HepG2 (cell line): ENCODE measurements around the gene SRSF4. TPM values are rescaled to one million over a fixed set of nuclear protein-coding genes. Genes with fewer than 3 reads are reported as not detected.

Experiments
- CHCHD3 ChIP-seq: sonication (generic); formaldehyde crosslinking; IDR thresholded peaks from 2 replicates; pipeline ENCODE4 v1.8.0; 2022; ENCODE audit warnings: mild to moderate bottlenecking, missing genetic modification reagents, moderate library complexity
- HNRNPK ChIP-seq: fragments of 200-400 bp; formaldehyde crosslinking; IDR thresholded peaks from 2 replicates; pipeline ENCODE4 v1.6.1; 2018; ENCODE audit warnings: low read length, low read depth, moderate library complexity, mild to moderate bottlenecking; ENCODE audit not compliant: poor library complexity, severe bottlenecking
- JUND ChIP-seq: sonication (generic); formaldehyde crosslinking; IDR thresholded peaks from 2 replicates; pipeline ENCODE4 v1.8.0; 2022; ENCODE audit warnings: mild to moderate bottlenecking, missing genetic modification reagents
- MBD4 ChIP-seq: IDR thresholded peaks from 2 replicates; pipeline ENCODE4 v1.6.1; 2012; ENCODE audit warnings: low read length, inconsistent platforms, borderline replicate concordance
- MTA1 ChIP-seq: sonication (generic); formaldehyde crosslinking; IDR thresholded peaks from 2 replicates; pipeline ENCODE4 v1.4.0; 2020; ENCODE audit warnings: missing genetic modification reagents, mild to moderate bottlenecking, borderline replicate concordance
- NRL ChIP-seq: sonication (generic); formaldehyde crosslinking; IDR thresholded peaks from 2 replicates; pipeline ENCODE4 v1.5.0; 2020; ENCODE audit warnings: missing genetic modification reagents, mild to moderate bottlenecking, moderate library complexity, borderline replicate concordance
- ONECUT2 ChIP-seq: sonication (generic); formaldehyde crosslinking; IDR thresholded peaks from 2 replicates; pipeline ENCODE4 v1.4.0; 2020; ENCODE audit warnings: missing genetic modification reagents
- RFX3 ChIP-seq: IDR thresholded peaks from 2 replicates; pipeline ENCODE4 v1.6.1; 2016; ENCODE audit warnings: missing biosample characterization, missing genetic modification reagents
- TEAD2 ChIP-seq: sonication (generic); formaldehyde crosslinking; IDR thresholded peaks from 2 replicates; pipeline ENCODE4 v1.9.0; 2021; ENCODE audit warnings: missing genetic modification reagents
- ZBTB38 ChIP-seq: sonication (generic); formaldehyde crosslinking; IDR thresholded peaks from 2 replicates; pipeline ENCODE4 v1.5.1; 2020; ENCODE audit warnings: mild to moderate bottlenecking, missing genetic modification reagents
- ZFP82 ChIP-seq: sonication (generic); formaldehyde crosslinking; IDR thresholded peaks from 2 replicates; pipeline ENCODE4 v1.5.1; 2020; ENCODE audit warnings: mild to moderate bottlenecking, missing genetic modification reagents, borderline replicate concordance
- ZMYM2 ChIP-seq: sonication (generic); formaldehyde crosslinking; IDR thresholded peaks from 2 replicates; pipeline ENCODE4 v1.8.0; 2022; ENCODE audit warnings: mild to moderate bottlenecking, missing genetic modification reagents
- ZNF20 ChIP-seq: sonication (generic); formaldehyde crosslinking; IDR thresholded peaks from 2 replicates; pipeline ENCODE4 v1.4.0; 2020; ENCODE audit warnings: mild to moderate bottlenecking, moderate library complexity, missing genetic modification reagents
- ZNF232 ChIP-seq: sonication (generic); formaldehyde crosslinking; IDR thresholded peaks from 2 replicates; pipeline ENCODE4 v1.4.0; 2020; ENCODE audit warnings: missing genetic modification reagents, borderline replicate concordance
- ZNF30 ChIP-seq: sonication (generic); formaldehyde crosslinking; IDR thresholded peaks from 2 replicates; pipeline ENCODE4 v1.5.0; 2020; ENCODE audit warnings: mild to moderate bottlenecking, missing genetic modification reagents
- ZNF543 ChIP-seq: sonication (generic); formaldehyde crosslinking; IDR thresholded peaks from 2 replicates; pipeline ENCODE4 v1.4.0; 2020; ENCODE audit warnings: mild to moderate bottlenecking, missing genetic modification reagents
- ZSCAN22 ChIP-seq: sonication (generic); formaldehyde crosslinking; IDR thresholded peaks from 2 replicates; pipeline ENCODE4 v1.4.0; 2020; ENCODE audit warnings: mild to moderate bottlenecking, missing genetic modification reagents
- polyA plus RNA-seq, 8 experiments: library from polyadenylated mRNA; depleted of rRNA in 3 of 8; stranded (reverse) in 7 of 8; unstranded in 1 of 8; fragments of >200 nt; fragmentation: Illumina TruSeq in 4 of 8; extraction: Trizol in 4 of 8; gene quantifications; 2 replicates each; pipeline versions ENCODE4 v1.2.1 to v1.2.3, GENCODE V29; 2011 to 2016; ENCODE audit warnings: low read depth in 4 of 8, missing spikeins in 1 of 8, mixed read lengths in 1 of 8; ENCODE audit not compliant: insufficient read depth in 1 of 8
- total RNA-seq, 5 experiments: library from RNA; depleted of rRNA; stranded (reverse); fragments of >200 nt; fragmentation: Illumina TruSeq; extraction: Trizol; gene quantifications; 2 replicates each; pipeline ENCODE4 v1.2.3, GENCODE V29; 2016; ENCODE audit warnings: low read depth in 1 of 5
- TF ChIP-seq, protein P1 (sequence below): IDR thresholded peaks from 2 replicates; pipeline ENCODE4 v1.6.1; 2018; ENCODE audit warnings: missing genetic modification reagents
- TF ChIP-seq, protein P2 (sequence below), 2 experiments: fragments of 450-650 bp in 1 of 2; sonication (generic) in 1 of 2; formaldehyde crosslinking in 1 of 2; IDR thresholded peaks; 2 replicates each; pipeline versions ENCODE4 v1.6.1 to v1.8.0; 2016 to 2022; ENCODE audit warnings: antibody characterized with exemption in 1 of 2, mild to moderate bottlenecking in 1 of 2, missing genetic modification reagents in 1 of 2

Gene SRSF4
- total and polyA plus RNA-seq, 2 of the 13 experiments (the other 11 are each of a cell fraction or from before 2014, with no cell fraction given), result 37.7 to 50.9 TPM

DNA sequence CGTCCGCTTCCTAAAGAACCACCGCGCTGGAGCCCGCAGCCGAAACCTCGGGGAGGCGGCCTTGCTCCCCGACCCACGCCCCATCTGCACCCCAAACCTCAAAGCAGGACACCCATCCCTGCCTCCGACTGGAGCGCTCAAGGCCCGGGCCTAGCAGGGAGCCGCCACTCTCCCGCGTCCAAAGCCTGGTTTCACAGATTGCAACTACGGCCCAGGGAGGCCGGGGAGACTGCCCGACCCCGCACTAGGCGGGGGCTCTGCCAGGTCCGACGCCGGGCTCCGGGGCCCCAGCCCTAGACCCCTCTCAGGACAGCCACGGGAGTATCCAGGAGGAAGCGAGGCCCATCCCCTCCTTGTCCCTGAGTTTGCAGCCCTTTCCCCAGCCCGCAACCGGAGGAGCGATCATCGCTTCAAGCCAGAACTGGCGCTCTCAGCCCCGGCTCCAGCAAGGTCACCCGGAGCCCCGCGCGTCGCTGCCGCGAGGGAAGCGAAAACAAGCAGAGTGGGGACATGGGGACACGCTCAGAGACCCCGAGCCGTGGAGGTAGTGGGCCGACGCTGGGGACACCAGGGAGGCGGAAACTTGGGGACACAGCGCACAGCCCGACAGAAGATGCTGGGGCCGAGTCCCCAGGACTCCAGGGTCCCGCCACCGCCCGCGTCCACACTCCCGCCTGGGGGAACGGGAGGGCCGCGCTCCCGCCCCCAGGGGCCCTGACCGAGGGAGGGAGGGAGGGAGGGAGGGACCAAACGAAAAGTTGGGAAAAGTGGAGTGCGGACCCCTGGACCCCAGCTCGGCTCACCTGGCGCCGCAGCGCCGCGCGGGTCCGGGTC is 58.4 kb downstream of the SRSF4 start (continued):
- TF ChIP-seq ZNF20 (CRISPR knock-in tag) (no peak), CHCHD3 (CRISPR knock-in tag) (no peak), ZNF543 (CRISPR knock-in tag) (0 out of 2 replicates have a peak, but pooled peaks have one; percentile 3), RFX3 (CRISPR knock-in tag) (no peak), MTA1 (CRISPR knock-in tag) (0 out of 2 replicates have a peak, but pooled peaks have one; percentile 45), ZBTB38 (CRISPR knock-in tag) (peak; percentile 25), ZNF232 (CRISPR knock-in tag) (0 out of 2 replicates have a peak, but pooled peaks have one; percentile 10), TEAD2 (no peak), ONECUT2 (no peak), ZMYM2 (no peak), ZFP82 (CRISPR knock-in tag) (no peak), HNRNPK (peak; percentile 11), MBD4 (no peak), JUND (CRISPR knock-in tag) (no peak), ZNF30 (CRISPR knock-in tag) (no peak), ZSCAN22 (CRISPR knock-in tag) (no peak), NRL (CRISPR knock-in tag) (no peak)
- TF ChIP-seq, protein P1, sequence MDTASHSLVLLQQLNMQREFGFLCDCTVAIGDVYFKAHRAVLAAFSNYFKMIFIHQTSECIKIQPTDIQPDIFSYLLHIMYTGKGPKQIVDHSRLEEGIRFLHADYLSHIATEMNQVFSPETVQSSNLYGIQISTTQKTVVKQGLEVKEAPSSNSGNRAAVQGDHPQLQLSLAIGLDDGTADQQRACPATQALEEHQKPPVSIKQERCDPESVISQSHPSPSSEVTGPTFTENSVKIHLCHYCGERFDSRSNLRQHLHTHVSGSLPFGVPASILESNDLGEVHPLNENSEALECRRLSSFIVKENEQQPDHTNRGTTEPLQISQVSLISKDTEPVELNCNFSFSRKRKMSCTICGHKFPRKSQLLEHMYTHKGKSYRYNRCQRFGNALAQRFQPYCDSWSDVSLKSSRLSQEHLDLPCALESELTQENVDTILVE (CRISPR knock-in tag), result no peak
- TF ChIP-seq, protein P2, sequence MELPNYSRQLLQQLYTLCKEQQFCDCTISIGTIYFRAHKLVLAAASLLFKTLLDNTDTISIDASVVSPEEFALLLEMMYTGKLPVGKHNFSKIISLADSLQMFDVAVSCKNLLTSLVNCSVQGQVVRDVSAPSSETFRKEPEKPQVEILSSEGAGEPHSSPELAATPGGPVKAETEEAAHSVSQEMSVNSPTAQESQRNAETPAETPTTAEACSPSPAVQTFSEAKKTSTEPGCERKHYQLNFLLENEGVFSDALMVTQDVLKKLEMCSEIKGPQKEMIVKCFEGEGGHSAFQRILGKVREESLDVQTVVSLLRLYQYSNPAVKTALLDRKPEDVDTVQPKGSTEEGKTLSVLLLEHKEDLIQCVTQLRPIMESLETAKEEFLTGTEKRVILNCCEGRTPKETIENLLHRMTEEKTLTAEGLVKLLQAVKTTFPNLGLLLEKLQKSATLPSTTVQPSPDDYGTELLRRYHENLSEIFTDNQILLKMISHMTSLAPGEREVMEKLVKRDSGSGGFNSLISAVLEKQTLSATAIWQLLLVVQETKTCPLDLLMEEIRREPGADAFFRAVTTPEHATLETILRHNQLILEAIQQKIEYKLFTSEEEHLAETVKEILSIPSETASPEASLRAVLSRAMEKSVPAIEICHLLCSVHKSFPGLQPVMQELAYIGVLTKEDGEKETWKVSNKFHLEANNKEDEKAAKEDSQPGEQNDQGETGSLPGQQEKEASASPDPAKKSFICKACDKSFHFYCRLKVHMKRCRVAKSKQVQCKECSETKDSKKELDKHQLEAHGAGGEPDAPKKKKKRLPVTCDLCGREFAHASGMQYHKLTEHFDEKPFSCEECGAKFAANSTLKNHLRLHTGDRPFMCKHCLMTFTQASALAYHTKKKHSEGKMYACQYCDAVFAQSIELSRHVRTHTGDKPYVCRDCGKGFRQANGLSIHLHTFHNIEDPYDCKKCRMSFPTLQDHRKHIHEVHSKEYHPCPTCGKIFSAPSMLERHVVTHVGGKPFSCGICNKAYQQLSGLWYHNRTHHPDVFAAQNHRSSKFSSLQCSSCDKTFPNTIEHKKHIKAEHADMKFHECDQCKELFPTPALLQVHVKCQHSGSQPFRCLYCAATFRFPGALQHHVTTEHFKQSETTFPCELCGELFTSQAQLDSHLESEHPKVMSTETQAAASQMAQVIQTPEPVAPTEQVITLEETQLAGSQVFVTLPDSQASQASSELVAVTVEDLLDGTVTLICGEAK (IDR thresholded peaks at IDR 0.05), result no peak
- TF ChIP-seq, protein P2 (CRISPR knock-in tag; IDR thresholded peaks at IDR 0.05), result no peak
